GM23338 (cell line): ENCODE data around the gene ASIC3. TPM values are rescaled to one million over a fixed set of nuclear protein-coding genes. Genes with fewer than 3 reads are reported as not detected.

ENCODE experiments used
- ATAC-seq: fragments of 200-7000 bp; cut with Tn5 transposase; 3 replicates; pipeline ENCODE4 v1.9.1; 2020
- DNase-seq: peaks from one replicate; pipeline ENCODE4 v3.0.0-alpha.2; 2015; ENCODE audit warnings: low spot score
- H2AFZ ChIP-seq: fragments of 200-600 bp; sonication (generic); 2 replicates; pipeline ENCODE4 v1.8.0; 2016; ENCODE audit warnings: antibody characterized with exemption, mild to moderate bottlenecking, moderate library complexity
- H3F3A ChIP-seq: fragments of 200-600 bp; sonication (generic); replicated peaks from 2 replicates; pipeline ENCODE4 v1.8.0; 2017; ENCODE audit warnings: antibody characterized with exemption, mixed run types, low read depth
- H3K27ac ChIP-seq: fragments of 200-600 bp; sonication (generic); 2 replicates; pipeline ENCODE4 v1.6.1; 2016; ENCODE audit warnings: low read depth
- H3K27me3 ChIP-seq: fragments of 200-600 bp; sonication (generic); 2 replicates; pipeline ENCODE4 v1.8.0; 2016; ENCODE audit warnings: mild to moderate bottlenecking, mixed run types, moderate library complexity; ENCODE audit not compliant: insufficient read depth
- H3K36me3 ChIP-seq: fragments of 200-600 bp; sonication (generic); 2 replicates; pipeline ENCODE4 v1.8.0; 2016; ENCODE audit warnings: mild to moderate bottlenecking; ENCODE audit not compliant: insufficient read depth
- H3K4me1 ChIP-seq: fragments of 200-600 bp; sonication (generic); 2 replicates; pipeline ENCODE4 v1.8.0; 2016; ENCODE audit warnings: mild to moderate bottlenecking, moderate library complexity; ENCODE audit not compliant: insufficient read depth
- H3K4me2 ChIP-seq: fragments of 200-600 bp; sonication (generic); 2 replicates; pipeline ENCODE4 v1.7.1; 2017; ENCODE audit warnings: mixed run types
- H3K4me3 ChIP-seq: fragments of 200-600 bp; sonication (generic); 2 replicates; pipeline ENCODE4 v1.6.1; 2016; ENCODE audit warnings: mixed run types
- H3K79me2 ChIP-seq: fragments of 200-600 bp; sonication (generic); replicated peaks from 2 replicates; pipeline ENCODE4 v1.8.0; 2017; ENCODE audit warnings: mild to moderate bottlenecking; ENCODE audit not compliant: insufficient read depth
- H3K9me2 ChIP-seq: fragments of 200-600 bp; sonication (generic); 2 replicates; pipeline ENCODE4 v1.8.0; 2017; ENCODE audit not compliant: insufficient read depth
- H4K20me1 ChIP-seq: fragments of 200-600 bp; sonication (generic); replicated peaks from 2 replicates; pipeline ENCODE4 v1.8.0; 2017; ENCODE audit warnings: mild to moderate bottlenecking; ENCODE audit not compliant: insufficient read depth
- H3K27ac Mint-ChIP-seq: 2 replicates; pipeline ENCODE4 v1.8.0; 2020; ENCODE audit warnings: inconsistent platforms, mild to moderate bottlenecking, moderate library complexity, mixed read lengths
- H3K27me3 Mint-ChIP-seq: 3 replicates; pipeline ENCODE4 v1.8.0; 2022; ENCODE audit warnings: low read depth, mild to moderate bottlenecking, moderate library complexity, mixed read lengths, inconsistent platforms; ENCODE audit not compliant: insufficient read depth, poor library complexity
- H3K36me3 Mint-ChIP-seq: 3 replicates; pipeline ENCODE4 v1.8.0; 2021; ENCODE audit warnings: low read depth, mild to moderate bottlenecking, inconsistent platforms, moderate library complexity, mixed read lengths
- H3K4me1 Mint-ChIP-seq: 3 replicates; pipeline ENCODE4 v1.8.0; 2020; ENCODE audit warnings: mild to moderate bottlenecking, inconsistent platforms, mixed read lengths
- H3K4me3 Mint-ChIP-seq: 3 replicates; pipeline ENCODE4 v1.8.0; 2021; ENCODE audit warnings: moderate library complexity, mild to moderate bottlenecking, inconsistent platforms, mixed read lengths
- H3K9me3 Mint-ChIP-seq: 3 replicates; pipeline ENCODE4 v1.8.0; 2020; ENCODE audit warnings: moderate library complexity, mild to moderate bottlenecking, inconsistent platforms, mixed read lengths
- CREB1 ChIP-seq: fragments of 250-450 bp; sonication (Bioruptor Pico); IDR thresholded peaks from 2 replicates; pipeline ENCODE4 v1.5.0; 2020; ENCODE audit warnings: low read depth, mild to moderate bottlenecking, moderate library complexity
- POLR2AphosphoS5 ChIP-seq: IDR thresholded peaks from 2 replicates; pipeline ENCODE4 v1.6.1; 2016; ENCODE audit warnings: antibody characterized with exemption, low read depth
- ZNF114 ChIP-seq: fragments of 250-450 bp; sonication (Bioruptor Pico); IDR thresholded peaks from 2 replicates; pipeline ENCODE4 v1.5.0; 2020; ENCODE audit warnings: mild to moderate bottlenecking, moderate library complexity
- polyA plus RNA-seq: library from polyadenylated mRNA; unstranded; fragments of >200 nt; fragmentation: Nextera tagmentation; extraction: Ambion mirVana; gene quantifications from 2 replicates; pipeline ENCODE4 v1.2.1, GENCODE V29; 2016
- total RNA-seq: library from RNA; depleted of rRNA; stranded (reverse); fragments of >200 nt; shearing (Covaris generic); gene quantifications from 2 replicates; pipeline ENCODE4 v1.2.3, GENCODE V29; 2014
- TF ChIP-seq, protein P1 (sequence below): fragments of 250-450 bp; sonication (Bioruptor Pico); IDR thresholded peaks from 2 replicates; pipeline ENCODE4 v1.5.0; 2020; ENCODE audit warnings: mild to moderate bottlenecking, moderate library complexity

The ASIC3 gene
- total and polyA plus RNA-seq, 2 experiments from 2014 or later: 0.87 to 0.90 TPM

DNA sequence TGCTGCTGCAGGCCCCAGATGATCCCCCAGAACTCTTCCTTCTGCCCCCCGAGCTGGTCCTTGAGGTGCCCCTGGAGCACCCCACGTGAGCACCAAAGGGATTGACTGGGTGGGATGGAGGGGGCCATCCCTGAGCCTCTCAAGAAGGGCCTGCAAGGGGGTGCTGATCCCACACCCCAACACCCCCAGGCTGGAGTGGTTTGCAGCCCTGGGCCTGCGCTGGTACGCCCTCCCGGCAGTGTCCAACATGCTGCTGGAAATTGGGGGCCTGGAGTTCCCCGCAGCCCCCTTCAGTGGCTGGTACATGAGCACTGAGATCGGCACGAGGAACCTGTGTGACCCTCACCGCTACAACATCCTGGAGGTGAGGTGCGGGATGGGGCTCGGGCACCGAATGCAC is 49.3 kb upstream of the ASIC3 start:
- Histone ChIP-seq H3K4me1 (no peaks in the 10 kb centered on the region), H4K20me1 (no peaks in the 10 kb centered on the region), H3K4me3 (no peak overlapping the region), H3F3A (no peaks in the 10 kb centered on the region), H3K9me2 (no peaks in the 10 kb centered on the region), H3K4me2 (no peak overlapping the region), H3K27me3 (no peaks in the 10 kb centered on the region), H3K27ac (no peak overlapping the region), H2AFZ (no peak overlapping the region), H3K36me3 (no peaks in the 10 kb centered on the region), H3K79me2 (no peaks in the 10 kb centered on the region)
- DNase-seq (no peak), ATAC-seq (no peak)
- Mint-ChIP-seq H3K36me3 (no peaks in the 10 kb centered on the region; the same call in 2 of the 3 replicates), H3K27ac (no peak overlapping the region), H3K4me1 (peaks cover 6% of the 10 kb centered on the region), H3K4me3 (no peak overlapping the region), H3K9me3 (no peaks in the 10 kb centered on the region), H3K27me3 (peaks cover 12% of the 10 kb centered on the region)
- TF ChIP-seq, protein P1, sequence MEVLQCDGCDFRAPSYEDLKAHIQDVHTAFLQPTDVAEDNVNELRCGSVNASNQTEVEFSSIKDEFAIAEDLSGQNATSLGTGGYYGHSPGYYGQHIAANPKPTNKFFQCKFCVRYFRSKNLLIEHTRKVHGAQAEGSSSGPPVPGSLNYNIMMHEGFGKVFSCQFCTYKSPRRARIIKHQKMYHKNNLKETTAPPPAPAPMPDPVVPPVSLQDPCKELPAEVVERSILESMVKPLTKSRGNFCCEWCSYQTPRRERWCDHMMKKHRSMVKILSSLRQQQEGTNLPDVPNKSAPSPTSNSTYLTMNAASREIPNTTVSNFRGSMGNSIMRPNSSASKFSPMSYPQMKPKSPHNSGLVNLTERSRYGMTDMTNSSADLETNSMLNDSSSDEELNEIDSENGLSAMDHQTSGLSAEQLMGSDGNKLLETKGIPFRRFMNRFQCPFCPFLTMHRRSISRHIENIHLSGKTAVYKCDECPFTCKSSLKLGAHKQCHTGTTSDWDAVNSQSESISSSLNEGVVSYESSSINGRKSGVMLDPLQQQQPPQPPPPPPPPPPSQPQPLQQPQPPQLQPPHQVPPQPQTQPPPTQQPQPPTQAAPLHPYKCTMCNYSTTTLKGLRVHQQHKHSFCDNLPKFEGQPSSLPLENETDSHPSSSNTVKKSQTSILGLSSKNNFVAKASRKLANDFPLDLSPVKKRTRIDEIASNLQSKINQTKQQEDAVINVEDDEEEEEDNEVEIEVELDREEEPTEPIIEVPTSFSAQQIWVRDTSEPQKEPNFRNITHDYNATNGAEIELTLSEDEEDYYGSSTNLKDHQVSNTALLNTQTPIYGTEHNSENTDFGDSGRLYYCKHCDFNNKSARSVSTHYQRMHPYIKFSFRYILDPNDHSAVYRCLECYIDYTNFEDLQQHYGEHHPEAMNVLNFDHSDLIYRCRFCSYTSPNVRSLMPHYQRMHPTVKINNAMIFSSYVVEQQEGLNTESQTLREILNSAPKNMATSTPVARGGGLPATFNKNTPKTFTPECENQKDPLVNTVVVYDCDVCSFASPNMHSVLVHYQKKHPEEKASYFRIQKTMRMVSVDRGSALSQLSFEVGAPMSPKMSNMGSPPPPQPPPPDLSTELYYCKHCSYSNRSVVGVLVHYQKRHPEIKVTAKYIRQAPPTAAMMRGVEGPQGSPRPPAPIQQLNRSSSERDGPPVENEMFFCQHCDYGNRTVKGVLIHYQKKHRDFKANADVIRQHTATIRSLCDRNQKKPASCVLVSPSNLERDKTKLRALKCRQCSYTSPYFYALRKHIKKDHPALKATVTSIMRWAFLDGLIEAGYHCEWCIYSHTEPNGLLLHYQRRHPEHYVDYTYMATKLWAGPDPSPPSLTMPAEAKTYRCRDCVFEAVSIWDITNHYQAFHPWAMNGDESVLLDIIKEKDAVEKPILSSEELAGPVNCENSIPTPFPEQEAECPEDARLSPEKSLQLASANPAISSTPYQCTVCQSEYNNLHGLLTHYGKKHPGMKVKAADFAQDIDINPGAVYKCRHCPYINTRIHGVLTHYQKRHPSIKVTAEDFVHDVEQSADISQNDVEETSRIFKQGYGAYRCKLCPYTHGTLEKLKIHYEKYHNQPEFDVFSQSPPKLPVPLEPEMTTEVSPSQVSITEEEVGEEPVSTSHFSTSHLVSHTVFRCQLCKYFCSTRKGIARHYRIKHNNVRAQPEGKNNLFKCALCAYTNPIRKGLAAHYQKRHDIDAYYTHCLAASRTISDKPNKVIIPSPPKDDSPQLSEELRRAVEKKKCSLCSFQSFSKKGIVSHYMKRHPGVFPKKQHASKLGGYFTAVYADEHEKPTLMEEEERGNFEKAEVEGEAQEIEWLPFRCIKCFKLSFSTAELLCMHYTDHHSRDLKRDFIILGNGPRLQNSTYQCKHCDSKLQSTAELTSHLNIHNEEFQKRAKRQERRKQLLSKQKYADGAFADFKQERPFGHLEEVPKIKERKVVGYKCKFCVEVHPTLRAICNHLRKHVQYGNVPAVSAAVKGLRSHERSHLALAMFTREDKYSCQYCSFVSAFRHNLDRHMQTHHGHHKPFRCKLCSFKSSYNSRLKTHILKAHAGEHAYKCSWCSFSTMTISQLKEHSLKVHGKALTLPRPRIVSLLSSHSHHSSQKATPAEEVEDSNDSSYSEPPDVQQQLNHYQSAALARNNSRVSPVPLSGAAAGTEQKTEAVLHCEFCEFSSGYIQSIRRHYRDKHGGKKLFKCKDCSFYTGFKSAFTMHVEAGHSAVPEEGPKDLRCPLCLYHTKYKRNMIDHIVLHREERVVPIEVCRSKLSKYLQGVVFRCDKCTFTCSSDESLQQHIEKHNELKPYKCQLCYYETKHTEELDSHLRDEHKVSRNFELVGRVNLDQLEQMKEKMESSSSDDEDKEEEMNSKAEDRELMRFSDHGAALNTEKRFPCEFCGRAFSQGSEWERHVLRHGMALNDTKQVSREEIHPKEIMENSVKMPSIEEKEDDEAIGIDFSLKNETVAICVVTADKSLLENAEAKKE (CRISPR knock-in tag): no peak
- TF ChIP-seq CREB1 (CRISPR knock-in tag): no peak
- TF ChIP-seq POLR2AphosphoS5: no peak

GRCh38 chr7:150999497-151000230 is 48.7 kb upstream of the ASIC3 start:
- ATAC-seq (no peak), DNase-seq (no peak)
- H2AFZ ChIP-seq: no peak overlapping the region
- no peaks in the 10 kb centered on the region for H3K79me2 ChIP-seq
- H3K27me3 Mint-ChIP-seq: peaks cover 11% of the 10 kb centered on the region
- no peak overlapping the region for H3K4me3 ChIP-seq
- no peaks in the 10 kb centered on the region for H3K9me2 ChIP-seq
- no peak overlapping the region for H3K27ac ChIP-seq
- no peak overlapping the region for H3K27ac Mint-ChIP-seq
- H3K4me3 Mint-ChIP-seq: no peak overlapping the region
- peaks cover 4% of the 10 kb centered on the region; the same call in 2 of the 3 replicates for H3K4me1 Mint-ChIP-seq
- H3K4me2 ChIP-seq: no peak overlapping the region
- H3F3A ChIP-seq: no peaks in the 10 kb centered on the region
- H3K9me3 Mint-ChIP-seq: no peaks in the 10 kb centered on the region
- H3K27me3 ChIP-seq: no peaks in the 10 kb centered on the region
- no peak for TF ChIP-seq ZNF114 (CRISPR knock-in tag)
- no peaks in the 10 kb centered on the region for H3K36me3 ChIP-seq
- no peaks in the 10 kb centered on the region; the same call in 2 of the 3 replicates for H3K36me3 Mint-ChIP-seq
- no peaks in the 10 kb centered on the region for H4K20me1 ChIP-seq
- no peaks in the 10 kb centered on the region for H3K4me1 ChIP-seq
